Stimulated activated naive CD4-positive, alpha-beta T cell (primary cell): Measurements from ENCODE around the gene FIBCD1.

Experiments used
- DNase-seq, 6 experiments: peaks; one replicate each; lab custom pipeline; 2025; lab: John Stamatoyannopoulos, UW

The FIBCD1 gene

GRCh38 chr9:130906735-130907416 lies 32.2 kb downstream of the FIBCD1 start:
- no peak for DNase-seq

DNA sequence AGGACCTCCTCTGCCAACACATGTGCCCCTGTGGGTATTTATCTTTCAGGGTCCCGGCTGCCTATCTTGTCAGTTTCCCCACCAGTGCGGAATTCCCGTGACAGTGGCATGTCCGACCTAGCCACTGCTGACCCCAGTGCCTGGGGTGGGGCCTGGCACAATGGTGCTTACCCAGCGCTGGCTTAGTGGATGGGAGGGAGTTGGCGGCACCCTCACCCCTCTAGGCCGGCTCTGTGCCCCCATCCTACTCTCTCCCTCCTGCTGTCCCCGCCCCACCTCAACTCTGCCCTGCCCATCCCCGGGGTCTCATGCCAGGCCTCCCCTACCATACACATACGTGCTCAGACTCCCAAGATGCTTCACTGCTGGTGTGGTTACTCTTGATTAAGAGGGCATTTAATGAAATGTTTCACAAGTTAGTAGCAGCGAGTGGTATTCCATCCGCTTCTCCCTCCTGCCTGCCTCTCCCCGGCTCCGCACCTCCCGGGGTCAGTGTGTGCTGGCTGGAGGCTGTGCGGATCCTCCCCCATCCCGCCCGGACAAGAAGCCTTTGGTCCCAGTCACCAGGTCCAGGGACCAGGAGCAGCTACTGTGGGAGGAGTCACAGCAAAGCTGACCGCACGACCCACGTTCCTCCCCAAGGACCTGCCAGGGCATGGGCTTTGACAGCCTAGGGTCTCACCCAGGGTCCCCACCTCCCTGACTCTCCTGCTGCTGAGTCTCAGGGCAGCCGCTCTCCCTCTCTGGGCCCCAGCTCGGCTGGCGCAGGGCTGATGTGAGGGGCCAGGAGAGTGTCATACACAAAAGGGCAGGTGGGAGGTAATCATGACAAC lies 32.9 kb downstream of the FIBCD1 start:
- no peak for DNase-seq

DNA sequence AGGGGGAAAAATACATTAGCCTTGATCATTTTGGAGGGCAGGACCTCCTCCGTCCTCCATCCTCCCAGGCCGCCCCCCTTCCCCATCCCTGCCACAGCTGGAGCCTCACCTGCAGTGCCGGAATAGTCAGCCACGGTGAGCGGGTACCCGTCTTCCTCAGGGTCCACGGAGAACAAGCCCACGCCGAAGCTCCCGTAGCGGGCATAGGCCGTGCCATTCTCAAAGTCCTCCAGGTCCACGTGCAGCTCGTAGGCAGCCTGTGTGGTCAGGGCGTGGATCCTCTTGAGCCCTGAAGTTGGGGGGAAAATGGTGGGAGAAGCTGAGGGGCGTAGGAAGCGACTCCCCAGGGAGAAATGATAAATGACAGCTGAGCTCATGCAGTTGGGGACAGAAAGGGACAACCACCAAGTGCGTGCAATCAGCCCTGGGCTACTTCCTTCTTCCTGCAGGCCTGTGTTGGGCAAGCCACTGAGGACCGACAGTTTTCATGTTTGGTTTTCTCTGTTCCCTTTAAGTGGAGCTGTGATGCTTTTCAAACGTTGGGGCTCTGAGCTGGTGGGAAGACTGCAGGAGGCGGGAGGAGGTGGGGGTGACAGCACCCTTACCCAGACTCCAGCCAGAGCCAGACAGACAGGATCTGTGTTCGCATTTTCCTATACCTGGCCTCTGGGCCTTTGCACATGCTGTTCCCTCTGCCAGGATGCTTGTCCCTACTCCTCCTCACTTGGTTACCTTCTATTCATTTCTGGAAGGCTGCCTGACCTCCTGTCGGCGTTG lies 33.7 kb downstream of the FIBCD1 start:
- no peak for DNase-seq

- DNase-seq, result no peak
Measured at GRCh38 chr9:130904070-130905044, 34.7 kb downstream of the FIBCD1 start.

- DNase-seq, result no peak
Measured at GRCh38 chr9:130903194-130904069, 35.6 kb downstream of the FIBCD1 start.

- no peak for DNase-seq
Measured at GRCh38 chr9:130902204-130903185, 36.6 kb downstream of the FIBCD1 start.

DNA sequence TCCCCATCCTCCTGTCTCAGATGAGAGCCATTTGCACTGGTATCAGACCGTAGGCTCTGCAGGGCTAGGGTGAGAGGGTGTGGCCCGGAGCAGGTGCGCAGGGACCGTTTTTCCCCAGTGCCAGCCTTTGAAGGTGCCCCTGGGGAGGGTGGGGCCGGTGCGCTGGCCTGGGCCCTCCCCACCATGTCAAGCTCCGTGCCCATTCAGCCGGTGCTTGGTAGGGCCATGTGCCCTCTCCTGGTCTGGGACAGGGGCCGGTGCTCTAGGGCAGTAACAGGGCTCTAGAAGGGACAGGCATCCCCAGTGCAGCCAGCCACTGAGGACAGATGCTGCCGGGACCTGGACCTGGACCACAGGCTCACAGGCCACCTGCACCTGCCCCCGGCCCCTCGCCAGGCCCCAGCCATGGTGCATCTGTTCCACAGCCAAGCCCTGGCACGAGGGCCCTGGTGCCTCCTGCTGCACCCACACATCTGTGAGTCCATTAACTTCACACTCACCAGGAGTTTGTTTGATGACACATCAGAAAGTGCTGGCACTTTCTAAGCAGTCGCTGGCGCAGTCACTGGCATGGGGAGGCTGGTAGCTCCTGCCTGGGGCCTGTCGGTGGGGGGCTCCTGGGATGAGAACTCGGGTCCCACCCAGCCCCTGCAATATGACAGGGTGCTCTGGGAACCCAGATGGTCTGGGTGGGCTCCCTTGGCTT lies 37.4 kb downstream of the FIBCD1 start:
- DNase-seq, result no peak

DNA sequence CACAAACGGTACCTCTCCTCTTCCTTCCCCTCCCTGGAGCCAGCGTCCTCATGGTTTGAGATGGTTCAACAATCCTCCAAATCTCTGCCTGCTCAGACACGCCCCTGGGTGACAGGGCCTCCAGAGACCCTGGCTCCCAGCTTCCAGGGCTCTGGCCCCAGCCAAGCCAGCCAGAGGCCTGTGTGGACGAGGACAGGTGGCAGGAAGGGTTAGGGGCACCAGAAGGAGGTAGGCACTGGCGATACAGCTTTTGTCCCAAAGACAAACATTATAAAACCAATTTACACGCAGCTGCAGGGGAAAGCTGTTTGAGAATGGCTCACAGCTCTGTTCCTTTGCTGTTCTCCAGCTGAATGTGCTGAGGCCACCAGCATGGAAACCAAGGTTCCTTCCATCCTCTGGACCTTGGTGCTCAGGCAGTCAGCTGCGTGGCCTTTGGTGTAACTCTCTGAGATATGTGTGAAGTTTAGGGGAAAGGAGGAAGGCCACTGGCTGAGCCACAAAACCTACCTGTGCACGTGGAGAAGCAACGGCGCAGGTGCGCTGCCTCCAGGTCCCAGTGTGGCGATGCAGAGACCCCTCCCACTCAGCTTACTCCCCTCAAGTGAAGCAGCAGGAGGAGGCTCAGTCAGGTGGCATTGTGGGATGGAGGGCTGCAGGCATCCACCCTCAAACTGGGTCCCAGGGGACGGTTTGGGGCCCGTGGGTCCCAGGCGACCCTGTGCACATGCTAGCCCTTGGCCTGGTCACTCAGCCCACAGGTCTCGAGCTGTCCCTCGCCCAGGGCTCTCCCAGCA lies 38.1 kb downstream of the FIBCD1 start:
- no peak for DNase-seq

DNA sequence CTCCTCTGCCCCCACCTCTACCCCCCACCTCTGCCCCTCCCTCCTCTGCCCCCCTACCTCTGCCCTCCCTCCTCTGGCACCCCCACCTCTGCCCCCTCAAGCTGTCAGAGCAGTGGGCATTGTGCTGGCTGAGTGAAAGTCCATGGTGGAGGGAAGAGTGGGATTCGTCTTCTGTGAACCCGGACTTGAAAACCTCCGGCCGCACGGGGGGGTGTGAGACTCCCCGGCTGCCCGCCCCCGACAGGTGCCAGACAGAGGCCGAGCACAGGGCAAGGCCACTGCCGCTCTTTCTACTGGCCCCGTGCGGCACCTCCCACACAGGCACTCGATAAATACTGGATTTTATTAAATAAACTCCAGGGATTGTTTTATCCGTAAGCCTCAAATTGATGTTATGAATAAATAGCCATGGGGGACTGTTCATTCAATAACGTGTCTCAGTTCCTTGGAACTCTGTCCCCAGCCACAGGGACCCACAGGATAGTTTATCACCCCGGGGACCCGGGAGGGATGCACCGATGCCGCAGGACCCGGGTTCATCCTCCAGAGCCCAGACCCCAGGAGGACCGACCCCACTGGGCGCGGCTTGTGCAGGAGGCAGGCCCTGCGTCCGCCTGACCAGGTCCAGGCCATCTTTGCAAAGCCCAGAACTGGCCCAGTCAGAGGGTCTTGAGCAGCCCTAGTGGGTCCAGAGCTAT lies 39.8 kb downstream of the FIBCD1 start:
- DNase-seq, result no peak

GRCh38 chr9:130898552-130898852 lies 40.5 kb downstream of the FIBCD1 start:
- DNase-seq, result no peak

DNA sequence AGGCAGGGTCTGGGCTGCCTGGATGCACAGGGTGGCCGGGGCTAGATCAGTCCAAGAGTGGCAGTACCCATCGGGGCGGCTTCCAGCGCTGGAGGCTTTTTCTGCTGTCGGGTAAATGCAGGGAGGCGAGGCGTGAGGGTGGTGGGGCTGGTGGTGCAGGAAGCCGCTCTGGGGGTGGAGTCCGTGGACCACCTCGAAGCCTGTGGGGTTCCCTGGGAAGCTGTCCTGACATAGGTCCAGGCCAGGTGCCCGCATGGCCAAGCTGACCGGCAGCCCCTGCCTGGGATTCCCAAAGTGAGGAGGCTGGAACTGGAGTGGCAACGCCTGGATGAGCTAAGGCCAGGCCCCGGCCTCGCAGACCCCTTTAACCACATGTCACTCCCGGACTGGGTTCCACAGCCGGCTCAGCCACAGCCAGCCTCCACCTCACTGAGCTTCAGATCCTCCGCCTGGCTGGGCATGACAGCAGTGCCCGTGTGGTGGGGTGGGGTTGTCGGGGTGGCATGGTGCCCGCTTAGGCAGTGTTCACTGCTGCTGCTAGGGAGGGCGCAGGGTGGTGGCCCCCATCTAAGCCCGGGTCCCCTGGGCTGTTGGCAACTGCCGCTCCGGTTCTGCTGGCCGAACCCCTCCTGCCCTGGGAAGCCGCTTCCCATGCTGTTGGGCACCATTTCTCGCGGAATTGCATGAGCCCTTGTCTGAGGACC lies 41.0 kb downstream of the FIBCD1 start:
- no peak for DNase-seq

- no peak for DNase-seq
Measured at GRCh38 chr9:130897105-130897751, 41.8 kb downstream of the FIBCD1 start.

GRCh38 chr9:130896233-130897014 lies 42.6 kb downstream of the FIBCD1 start, which contains the start of gene QRFP:
TSS of gene QRFP (minus strand) at chr9:130896812. CDS start at chr9:130893838, 2,974 bp downstream.
- DNase-seq, result no peak

GRCh38 chr9:130895481-130896232 lies 43.4 kb downstream of the FIBCD1 start:
- DNase-seq, result no peak

DNA sequence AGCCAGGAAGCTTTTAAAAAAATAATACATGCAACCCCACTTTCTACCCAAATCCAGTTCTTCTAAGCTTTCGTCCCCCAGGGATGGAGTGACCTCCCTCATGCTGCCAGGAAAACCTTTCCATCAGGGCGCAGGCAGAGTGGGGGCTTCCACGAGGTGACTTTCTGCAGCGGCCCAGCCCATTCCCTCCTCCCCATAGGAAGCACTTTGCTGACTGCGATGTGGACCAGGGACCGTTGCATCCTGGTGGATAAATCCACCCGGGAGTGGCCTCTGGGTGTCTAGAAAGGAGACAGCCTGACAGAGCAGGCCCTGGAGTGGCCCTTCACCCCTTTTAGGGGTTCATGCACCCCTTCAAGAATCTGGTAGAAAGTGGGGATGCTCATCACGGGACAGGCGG lies 44.0 kb downstream of the FIBCD1 start:
- no peak for DNase-seq
